Measurements from ENCODE around the gene NPSR1. TPM values are rescaled to one million over a fixed set of nuclear protein-coding genes. Genes with fewer than 3 reads are reported as not detected.
A peak's percentile ranks its signal among the peaks of the same experiment; 100 is the strongest.
"Not testable (repeated sequence)": the region's sequence is repeated elsewhere in the genome, so short reads cannot be mapped to it uniquely, and the experiment has no call there.

The NPSR1 gene, protein sequence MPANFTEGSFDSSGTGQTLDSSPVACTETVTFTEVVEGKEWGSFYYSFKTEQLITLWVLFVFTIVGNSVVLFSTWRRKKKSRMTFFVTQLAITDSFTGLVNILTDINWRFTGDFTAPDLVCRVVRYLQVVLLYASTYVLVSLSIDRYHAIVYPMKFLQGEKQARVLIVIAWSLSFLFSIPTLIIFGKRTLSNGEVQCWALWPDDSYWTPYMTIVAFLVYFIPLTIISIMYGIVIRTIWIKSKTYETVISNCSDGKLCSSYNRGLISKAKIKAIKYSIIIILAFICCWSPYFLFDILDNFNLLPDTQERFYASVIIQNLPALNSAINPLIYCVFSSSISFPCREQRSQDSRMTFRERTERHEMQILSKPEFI
- total RNA-seq (2014; rRNA removed; shearing (Covaris generic)): not detected in 2 replicates

- DNase-seq (ENCODE audit: low read depth): no peak
Observed at GRCh38 chr7:34657632-34658268, at the start of gene NPSR1. NPSR1 (plus strand) TSS chr7:34658218; CDS start chr7:34658413, 195 bp downstream.

DNA sequence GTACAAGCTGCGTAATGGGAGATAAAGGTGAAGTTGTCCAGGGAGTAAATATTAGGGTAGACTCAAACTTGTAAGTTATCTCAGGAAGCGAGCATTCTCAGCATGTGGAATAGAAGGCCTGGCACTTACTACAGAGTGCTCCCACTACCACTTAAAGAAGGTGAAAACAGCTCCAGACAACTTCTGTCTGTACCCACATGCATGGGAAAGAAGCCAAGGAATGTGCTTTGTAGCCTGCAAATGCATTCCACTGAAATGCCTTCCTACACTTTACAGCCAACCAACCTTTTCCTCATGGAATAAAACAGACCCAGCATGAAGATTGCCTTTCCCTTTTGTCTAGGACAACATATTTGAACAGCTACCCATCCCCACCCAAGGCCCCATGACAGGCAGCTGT, 45.4 kb upstream of the NPSR1 start:
- DNase-seq (ENCODE audit: low read depth): peak; percentile 58

- no peak for DNase-seq (ENCODE audit: low read depth)
Observed at GRCh38 chr7:34620425-34620824, 37.6 kb upstream of the NPSR1 start.

GRCh38 chr7:34622182-34622581, 35.8 kb upstream of the NPSR1 start:
- no peak for DNase-seq (ENCODE audit: low read depth)

DNA sequence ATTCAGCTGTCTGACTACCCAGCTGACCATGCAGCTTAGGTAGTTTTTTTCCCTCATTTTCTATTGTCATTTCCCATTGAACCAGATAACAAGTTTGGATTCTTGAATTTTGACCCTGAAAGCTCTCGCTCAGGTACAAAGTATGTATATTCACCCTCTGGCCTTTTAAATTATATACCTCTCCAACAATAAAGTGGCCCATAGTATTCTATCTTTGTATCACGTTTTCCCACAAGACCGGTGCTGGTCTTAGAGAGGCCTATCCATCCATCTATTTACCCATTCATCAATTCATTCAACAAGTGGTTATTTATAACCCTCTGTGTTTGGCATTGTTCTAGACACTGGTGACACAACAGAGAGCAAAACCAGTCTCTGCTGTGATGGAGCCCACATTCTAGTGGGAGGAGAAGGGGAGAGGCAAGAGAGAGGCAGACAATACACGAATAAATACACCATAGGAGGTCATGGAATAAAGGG, 35.2 kb upstream of the NPSR1 start:
- no peak for DNase-seq (ENCODE audit: low read depth)

- not testable (repeated sequence) for DNase-seq (ENCODE audit: low read depth)
Observed at GRCh38 chr7:34628618-34629017, 29.4 kb upstream of the NPSR1 start.

DNA sequence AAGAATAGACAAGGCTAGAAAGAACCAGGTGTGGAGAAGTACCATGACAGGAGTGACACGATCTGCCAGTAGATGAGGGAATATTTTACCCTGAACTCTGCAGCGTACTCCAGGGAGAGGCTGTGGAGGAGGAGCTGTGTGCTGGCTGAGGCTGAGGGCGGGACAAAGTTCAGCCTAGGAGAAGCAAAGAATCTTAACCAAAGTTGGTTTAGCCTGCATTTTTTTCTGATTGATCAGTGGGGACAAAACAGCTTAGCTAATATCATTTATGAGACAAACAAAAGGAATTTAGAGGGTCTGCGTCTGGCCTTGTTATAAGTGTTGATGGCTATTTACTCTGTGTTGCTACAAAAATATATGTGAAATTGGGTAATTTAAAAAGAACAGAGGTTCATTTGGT, 5.2 kb upstream of the NPSR1 start:
- DNase-seq (ENCODE audit: low read depth): peak; percentile 13

DNA sequence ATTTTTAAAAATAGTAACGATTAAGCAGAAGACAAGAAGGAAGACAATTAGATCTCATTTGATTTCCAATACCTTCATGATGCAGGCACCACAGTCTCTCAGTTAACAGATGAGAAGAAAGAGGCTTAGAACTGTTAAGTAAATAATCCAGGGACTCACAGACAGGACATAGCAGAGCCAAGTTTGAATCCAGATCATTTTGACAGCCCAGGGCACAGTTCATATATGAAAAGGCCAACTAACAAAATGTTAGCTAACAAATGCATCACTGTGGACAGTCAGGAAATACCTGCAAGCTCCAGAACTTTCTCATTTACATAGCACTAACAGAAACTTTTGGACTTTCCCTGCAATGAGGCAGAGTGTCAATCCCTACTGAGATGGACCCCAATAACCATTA, 4.2 kb upstream of the NPSR1 start:
- no peak for DNase-seq (ENCODE audit: low read depth)

- DNase-seq (ENCODE audit: low read depth): no peak
Observed at GRCh38 chr7:34655384-34655783, 2.6 kb upstream of the NPSR1 start.

DNA sequence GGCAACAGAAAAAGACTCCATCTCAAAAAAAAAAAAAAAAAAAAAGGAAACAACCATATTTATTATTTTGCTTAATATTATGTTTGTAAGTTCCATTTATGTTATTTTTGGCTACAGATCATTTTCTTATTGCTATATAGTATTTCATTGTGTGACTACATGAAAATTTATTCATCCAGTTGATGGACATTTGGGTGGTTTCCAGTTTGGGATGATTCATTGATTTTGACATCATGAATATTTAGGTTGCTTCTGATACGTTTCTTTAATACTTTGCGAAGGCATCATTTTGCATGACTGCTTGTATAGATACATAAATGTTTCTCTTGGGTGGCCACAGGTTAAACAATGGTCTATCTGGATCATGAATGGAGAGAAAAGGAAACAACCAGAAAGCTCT, 2.0 kb upstream of the NPSR1 start:
- no peak for DNase-seq (ENCODE audit: low read depth)

DNA sequence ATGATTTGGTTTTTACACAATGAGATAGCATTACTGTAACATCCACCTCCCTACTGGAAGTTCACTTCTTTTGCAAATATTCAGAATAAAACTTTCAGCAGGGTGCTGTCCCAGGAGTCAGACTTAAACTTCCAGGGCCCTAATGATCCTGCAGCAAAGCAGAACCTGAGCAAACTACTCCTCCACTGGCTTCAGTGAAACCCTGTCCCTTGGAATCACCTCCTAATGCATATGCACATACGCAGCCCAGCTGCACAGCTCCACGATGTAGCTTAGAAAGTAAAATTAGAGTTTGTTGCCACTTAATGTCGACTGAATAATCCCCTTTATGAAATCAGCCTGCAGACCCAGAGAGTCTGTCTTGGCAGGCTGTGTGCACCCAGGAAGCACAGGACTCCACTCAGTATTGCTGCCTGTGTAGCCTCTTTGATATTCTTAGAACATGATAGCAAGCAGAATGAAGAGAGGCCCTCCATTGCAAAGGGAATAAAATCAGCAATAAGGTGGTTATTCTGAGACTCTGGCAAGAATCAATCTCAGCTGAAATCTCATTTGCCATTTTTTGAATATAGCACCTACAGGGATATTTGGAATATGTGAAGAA, 1.6 kb downstream of the NPSR1 start:
- DNase-seq (ENCODE audit: low read depth): no peak

GRCh38 chr7:34662058-34662708, 4.2 kb downstream of the NPSR1 start:
- no peak for DNase-seq (ENCODE audit: low read depth)

DNA sequence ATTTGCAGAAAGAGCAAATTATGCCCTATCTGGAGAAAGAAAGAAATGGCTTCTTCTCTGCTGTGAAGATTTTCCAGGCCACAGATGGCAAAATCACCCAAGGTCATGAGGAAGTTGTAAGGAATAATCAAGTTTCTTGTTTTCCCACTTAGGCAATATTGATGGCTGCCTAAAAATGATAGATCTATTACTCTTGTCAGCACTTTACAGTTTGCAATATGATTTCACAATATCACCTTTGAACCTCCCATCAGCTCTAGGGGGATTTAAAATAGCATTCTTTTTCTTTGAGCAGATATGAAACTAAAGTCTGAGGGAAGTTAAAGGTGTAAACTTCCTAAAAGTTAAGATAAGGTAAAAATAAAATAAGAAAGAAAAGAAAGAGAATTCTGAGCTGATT, 6.7 kb downstream of the NPSR1 start:
- DNase-seq (ENCODE audit: low read depth): no peak

DNA sequence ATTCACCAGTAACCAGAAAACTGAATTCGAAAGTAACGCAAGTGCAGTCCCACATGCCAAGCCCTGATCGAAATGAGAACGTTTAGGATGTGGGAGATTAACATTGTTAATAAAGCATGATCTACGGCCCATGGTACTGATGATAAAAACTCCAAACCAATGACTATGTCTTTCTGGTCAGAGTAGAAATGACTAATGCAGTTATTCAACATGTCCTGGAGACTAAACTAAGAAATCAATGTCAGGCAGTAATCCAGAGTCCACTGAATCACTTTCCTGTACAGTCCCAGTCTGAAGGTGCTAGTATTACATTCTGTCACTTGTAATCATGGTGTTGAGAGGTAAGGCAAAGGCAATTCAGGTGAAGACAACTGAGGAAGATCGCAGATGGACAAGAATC, 14.4 kb downstream of the NPSR1 start:
- DNase-seq (ENCODE audit: low read depth): peak; percentile 69

- DNase-seq (ENCODE audit: low read depth): no peak
Observed at GRCh38 chr7:34673066-34673465, 15.0 kb downstream of the NPSR1 start.

GRCh38 chr7:34675749-34676374, 17.8 kb downstream of the NPSR1 start:
- peak; percentile 39 for DNase-seq (ENCODE audit: low read depth)

DNA sequence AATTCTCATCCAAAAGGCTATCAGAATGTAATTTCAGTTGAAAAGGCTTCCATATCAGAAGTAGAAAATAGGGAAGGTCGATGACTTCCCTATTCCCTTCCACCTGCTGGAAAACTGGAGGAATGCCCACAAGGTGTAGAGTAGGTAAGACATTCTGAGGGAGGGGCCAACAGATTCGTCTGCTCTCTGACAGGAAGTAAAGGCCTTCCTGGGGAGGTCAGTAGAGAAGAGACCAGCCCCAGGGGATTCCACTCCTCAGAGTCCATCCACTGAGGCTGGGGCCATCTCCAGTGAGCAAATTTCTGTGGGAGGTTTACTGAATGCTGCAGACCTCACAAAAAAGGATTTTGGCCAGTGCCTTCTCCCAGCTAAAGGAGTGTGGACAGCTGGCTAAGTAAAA, 19.5 kb downstream of the NPSR1 start:
- no peak for DNase-seq (ENCODE audit: low read depth)

- no peak for DNase-seq (ENCODE audit: low read depth)
Observed at GRCh38 chr7:34687529-34687928, 29.5 kb downstream of the NPSR1 start.

DNA sequence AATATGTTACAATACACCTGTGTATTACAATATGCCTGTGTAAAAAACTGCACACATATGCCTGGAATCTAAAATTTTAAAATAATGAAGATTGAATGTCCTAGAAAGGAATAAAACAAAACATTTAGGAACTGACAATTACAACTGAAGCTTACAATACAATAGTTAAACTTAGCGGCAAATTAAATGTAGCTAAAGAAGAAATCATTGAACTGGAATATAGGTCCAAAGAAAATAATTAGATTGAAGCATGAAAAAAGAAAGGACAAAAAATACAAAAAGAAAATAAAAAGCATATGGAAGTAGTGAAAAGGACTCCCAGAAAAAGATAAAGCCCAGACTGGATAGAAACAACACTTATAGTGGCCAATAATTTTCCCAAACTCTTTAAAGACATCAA, 38.4 kb downstream of the NPSR1 start:
- DNase-seq (ENCODE audit: low read depth): no peak

GRCh38 chr7:34709771-34710170, 51.8 kb downstream of the NPSR1 start:
- DNase-seq (ENCODE audit: low read depth): no peak

DNA sequence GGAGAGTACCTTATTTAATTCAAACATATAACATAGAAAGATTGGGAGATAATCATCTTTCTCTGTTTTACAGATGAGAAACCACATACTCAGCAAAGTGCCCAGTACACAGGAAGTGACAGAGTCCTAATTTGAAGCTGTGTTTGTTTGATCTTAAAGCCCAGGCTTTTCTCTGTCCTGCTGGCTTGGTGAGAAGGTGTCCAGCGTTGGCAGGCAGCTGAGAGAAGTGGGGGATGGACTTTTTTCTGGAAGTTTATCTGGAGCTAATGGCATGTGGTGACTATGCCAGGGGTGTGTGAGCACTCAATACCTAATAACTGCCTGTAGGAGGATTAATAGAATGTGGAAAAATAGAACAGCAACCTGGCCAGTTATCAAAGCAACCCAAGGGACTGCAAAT, 60.8 kb downstream of the NPSR1 start:
- no peak for DNase-seq (ENCODE audit: low read depth)

DNA sequence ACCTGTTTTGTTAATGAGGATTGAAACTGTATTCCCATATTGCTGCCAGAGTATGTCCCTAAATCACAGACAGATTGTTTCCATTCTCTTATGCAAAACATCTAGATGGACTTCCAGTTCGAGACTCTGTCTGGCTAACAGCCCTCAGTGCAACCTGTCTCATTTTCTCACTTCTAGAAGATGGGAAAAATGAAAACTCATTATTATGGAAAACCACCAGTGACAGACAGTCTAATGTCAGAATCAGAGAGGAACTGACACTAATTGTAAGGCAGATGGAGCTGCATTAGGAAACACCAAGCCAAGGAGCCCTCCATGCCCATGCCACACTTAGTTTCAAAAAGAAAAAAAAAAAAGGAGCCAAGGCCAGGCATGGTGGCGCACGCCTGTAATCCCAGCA, 61.6 kb downstream of the NPSR1 start:
- DNase-seq (ENCODE audit: low read depth): no peak
